ENCODE data around the gene RRM1.
"Not testable (repeated sequence)": the region's sequence is repeated elsewhere in the genome, so short reads cannot be mapped to it uniquely, and the experiment has no call there.

RRM1 gene

DNA sequence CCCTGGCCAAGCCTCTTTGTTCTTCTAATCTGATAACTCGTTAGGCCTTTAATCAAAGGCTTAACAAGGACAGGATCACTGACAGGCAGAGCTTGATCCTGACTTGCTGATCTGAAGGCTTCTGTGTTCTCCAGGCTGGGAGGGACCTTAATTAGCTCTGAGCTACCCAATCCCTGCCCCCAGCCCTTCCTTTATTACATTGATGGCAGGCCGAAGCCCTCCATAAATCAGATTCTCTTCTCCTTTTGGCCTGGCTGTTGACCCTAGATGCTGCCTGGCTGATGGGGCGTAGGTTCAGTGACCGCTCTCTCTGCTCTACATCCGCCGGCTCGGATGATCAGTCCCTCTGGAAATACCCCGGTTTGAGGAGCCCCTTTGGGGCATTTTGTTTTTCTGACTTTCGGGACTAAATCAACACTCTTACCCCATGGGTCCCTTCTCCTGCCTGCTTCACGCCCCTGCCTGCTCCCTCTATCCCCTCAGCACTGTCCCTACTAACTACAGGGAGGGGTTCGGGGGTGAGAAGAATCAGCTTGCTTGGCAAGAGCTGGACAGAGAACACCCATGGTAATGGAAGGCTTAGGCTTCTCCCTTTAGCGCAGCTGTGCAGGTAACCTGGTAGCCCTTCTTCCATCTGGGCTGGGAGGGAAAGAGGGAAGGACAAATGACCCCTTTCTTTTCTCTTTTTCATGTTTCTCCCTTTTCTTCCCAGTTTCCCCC, 10.0 kb upstream of the RRM1 start:
- no peak for DNase-seq

- no peak for DNase-seq
Observed at GRCh38 chr11:4085575-4085974, 9.0 kb upstream of the RRM1 start.

GRCh38 chr11:4086575-4087353, 7.8 kb upstream of the RRM1 start:
- DNase-seq: no peak

DNA sequence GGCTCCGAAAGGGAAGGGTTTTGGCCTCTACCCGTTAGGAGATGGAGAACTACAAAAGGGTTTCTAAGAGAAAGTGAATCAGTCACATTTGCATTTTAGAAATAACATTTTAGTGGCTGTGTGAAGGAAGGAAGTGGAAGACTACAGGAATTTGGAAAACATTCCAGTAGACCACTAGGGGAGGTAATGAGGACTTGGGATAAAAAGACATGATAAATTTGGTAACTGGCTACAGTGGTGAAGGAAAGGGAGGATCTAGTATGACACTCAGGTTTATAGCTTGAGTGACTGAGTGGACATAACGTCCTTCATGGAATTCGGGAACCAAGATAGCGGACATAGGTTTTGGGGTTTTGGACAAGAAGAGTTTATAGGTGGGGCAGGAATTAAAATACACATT, 7.0 kb upstream of the RRM1 start:
- no peak for DNase-seq

DNA sequence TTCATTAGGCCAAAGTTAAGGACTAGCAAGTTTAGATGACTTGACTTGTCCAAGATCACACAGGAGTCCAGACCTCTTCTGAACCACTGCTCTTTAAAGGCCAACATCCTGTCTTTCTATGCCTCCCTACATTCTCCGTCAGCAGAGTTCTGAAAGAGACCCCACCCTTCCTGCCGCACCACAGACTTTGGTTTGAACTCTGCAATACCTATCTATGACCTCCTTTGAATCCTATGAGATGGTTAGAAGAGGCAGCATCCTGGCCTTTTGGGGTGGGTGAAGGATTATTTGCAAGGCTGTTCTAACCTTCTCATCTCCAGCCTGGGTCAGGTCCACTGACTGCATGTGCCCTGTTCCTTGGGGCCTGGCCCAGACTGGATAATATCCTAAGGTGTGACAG, 4.3 kb upstream of the RRM1 start:
- DNase-seq: no peak

DNA sequence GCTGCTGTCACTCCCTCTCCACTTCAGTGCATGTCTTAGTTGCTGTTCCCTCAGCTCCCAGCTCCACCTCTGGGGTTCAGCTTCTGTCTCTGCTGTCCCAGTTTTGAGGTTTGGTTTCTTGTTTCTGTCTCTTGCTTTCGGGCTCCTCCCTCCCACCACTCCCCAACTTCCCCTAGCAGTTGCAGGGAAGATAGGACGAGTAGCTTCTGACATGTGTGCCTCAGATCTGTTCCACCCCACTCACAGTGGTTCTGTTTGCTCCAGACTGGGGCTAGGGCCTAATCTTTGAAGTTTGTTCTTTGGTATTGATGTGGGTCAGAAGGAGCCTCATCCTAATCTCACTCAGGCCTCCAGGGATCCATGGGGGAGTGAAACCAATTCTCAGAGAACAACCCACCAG, 2.6 kb upstream of the RRM1 start:
- no peak for DNase-seq

GRCh38 chr11:4093519-4094347, 866 bp upstream of the RRM1 start:
- DNase-seq: no peak

- no peak for DNase-seq
Observed at GRCh38 chr11:4095509-4096230, 1.1 kb downstream of the RRM1 start.

- no peak for DNase-seq
Observed at GRCh38 chr11:4098026-4098621, 3.5 kb downstream of the RRM1 start.

- no peak for DNase-seq
Observed at GRCh38 chr11:4102711-4103110, 8.1 kb downstream of the RRM1 start.

DNA sequence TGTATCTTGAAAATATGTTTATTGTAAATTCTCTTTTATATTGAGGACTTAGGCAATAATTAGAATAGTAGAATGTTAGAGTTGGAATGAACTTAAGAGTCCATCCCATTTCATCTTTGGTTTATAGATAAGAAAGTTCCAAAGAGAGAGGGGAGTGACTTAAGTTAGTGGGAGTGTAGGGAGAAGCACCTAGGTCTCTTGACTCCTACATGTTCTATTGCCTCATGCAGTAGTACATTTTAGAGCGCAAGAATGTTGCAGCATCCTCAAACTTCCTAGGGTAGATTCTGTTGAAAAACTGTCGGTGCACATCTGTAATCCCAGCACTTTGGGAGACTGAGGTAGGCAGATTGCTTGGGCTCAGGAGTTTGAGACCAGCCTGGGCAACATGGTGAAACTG, 8.7 kb downstream of the RRM1 start:
- no peak for DNase-seq

GRCh38 chr11:4105916-4106315, 11.3 kb downstream of the RRM1 start:
- DNase-seq: no peak

- DNase-seq: no peak
Observed at GRCh38 chr11:4111834-4112233, 17.2 kb downstream of the RRM1 start.

- DNase-seq: no peak
Observed at GRCh38 chr11:4115128-4115527, 20.5 kb downstream of the RRM1 start.

- no peak for DNase-seq
Observed at GRCh38 chr11:4118107-4118506, 23.5 kb downstream of the RRM1 start.

DNA sequence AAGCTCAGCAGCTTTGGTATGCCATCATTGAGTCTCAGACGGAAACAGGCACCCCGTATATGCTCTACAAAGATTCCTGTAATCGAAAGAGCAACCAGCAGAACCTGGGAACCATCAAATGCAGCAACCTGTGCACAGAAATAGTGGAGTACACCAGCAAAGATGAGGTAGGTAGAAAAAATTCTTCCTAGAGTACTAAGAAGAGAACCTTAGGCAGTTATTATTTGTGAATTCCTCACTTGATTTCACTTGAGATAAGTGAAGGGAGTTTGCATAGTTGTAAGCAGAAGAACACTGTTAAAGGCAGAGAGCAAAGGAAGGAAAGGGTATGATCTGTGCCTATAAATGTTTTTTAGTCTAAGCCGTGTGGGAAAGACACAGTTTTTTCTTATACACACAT, 28.6 kb downstream of the RRM1 start:
- no peak for DNase-seq

GRCh38 chr11:4125141-4125540, 30.5 kb downstream of the RRM1 start:
- no peak for DNase-seq

GRCh38 chr11:4127357-4127756, 32.8 kb downstream of the RRM1 start:
- DNase-seq: no peak

- not testable (repeated sequence) for DNase-seq
Observed at GRCh38 chr11:4130219-4130618, 35.6 kb downstream of the RRM1 start.

GRCh38 chr11:4134806-4135205, 40.2 kb downstream of the RRM1 start:
- no peak for DNase-seq

GRCh38 chr11:4138497-4138896, 43.9 kb downstream of the RRM1 start:
- DNase-seq: no peak

- no peak for DNase-seq
Observed at GRCh38 chr11:4140067-4140636, 45.6 kb downstream of the RRM1 start.

All from activated CD4-positive, alpha-beta T cell treated with anti-CD3 and anti-CD28 coated beads, Interleukin-2, amount 50 U/mL, for 4 hours (primary cell).